ENCODE measurements around the gene RGS13. TPM values are rescaled to one million over a fixed set of nuclear protein-coding genes. Genes with fewer than 3 reads are reported as not detected.
"Not testable (repeated sequence)": the region's sequence is repeated elsewhere in the genome, so short reads cannot be mapped to it uniquely, and the experiment has no call there.

The RGS13 gene
- polyA plus RNA-seq, 3 donors: not detected

- DNase-seq (ENCODE audit: extremely low read depth in 1 of 11, low read depth in 9 of 11, low spot score in 4 of 11): no peak
Measured at GRCh38 chr1:192658255-192658654, 22.3 kb downstream of the RGS13 start.

DNA sequence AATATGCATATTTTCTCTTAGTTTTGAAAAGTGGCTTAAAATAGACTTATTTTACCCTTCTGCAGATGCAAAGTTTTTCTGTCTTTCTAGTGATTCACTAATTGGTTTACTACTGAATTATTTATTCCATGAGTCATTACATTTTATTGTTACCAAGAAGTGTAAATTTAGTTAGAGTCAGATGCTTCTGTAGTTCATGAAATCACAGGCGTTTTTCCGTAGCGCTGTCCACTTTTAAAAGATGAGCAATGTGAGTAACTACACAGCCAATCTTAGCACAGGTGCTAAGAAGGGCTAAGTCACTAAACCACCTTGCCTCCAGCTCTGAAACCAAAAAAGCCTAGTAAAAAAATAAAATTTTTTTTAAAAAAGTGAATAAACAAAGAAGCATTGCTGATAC is 24.7 kb downstream of the RGS13 start:
- DNase-seq (ENCODE audit: extremely low read depth in 1 of 11, low read depth in 9 of 11, low spot score in 4 of 11): no peak

DNA sequence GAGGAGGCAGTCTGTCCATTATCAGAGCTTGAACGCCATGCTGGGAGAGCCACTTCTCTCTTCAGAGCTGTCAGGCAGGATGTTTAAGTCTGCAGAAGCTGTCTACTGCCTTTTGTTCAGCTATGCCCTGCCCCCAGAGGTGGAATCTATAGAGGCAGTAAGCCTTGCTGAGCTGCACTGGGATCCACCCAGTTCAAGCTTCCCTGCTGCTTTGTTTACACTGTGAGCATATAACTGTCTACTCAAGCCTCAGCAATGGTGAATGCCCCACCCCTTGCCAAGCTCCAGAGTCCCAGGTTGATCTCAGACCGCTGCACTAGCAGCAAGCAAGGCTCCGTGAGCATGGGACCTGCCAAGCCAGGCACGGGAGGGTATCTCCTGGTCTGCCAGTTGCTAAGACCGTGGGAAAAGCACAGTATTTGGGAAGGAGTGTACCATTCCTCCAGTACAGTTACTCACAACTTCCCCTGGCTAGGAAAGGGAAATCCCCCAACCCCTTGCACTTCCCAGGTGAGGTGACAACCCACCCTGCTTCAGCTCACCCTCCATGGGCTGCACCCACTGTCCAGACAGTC is 32.5 kb downstream of the RGS13 start:
- DNase-seq (ENCODE audit: extremely low read depth in 1 of 11, low read depth in 9 of 11, low spot score in 4 of 11): no peak

DNA sequence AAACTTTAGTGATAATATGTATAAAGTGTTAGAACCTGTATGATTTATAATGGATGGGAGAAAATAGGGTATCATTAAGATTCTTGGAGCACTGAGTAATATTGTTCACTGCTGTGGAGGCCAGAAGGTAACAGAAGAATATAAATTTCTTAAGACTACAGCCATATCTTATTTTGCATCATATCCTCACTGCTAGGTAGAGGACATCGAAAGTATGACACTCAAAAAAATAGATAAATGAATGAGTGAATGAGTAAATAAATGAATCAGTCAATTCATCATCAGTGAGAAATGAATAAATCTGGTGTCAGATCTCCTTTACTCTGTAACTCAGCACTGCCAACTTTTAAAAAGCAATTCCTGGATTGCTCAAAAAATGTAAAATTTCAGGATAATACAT is 33.2 kb downstream of the RGS13 start:
- no peak for DNase-seq (ENCODE audit: extremely low read depth in 1 of 11, low read depth in 9 of 11, low spot score in 4 of 11)

DNA sequence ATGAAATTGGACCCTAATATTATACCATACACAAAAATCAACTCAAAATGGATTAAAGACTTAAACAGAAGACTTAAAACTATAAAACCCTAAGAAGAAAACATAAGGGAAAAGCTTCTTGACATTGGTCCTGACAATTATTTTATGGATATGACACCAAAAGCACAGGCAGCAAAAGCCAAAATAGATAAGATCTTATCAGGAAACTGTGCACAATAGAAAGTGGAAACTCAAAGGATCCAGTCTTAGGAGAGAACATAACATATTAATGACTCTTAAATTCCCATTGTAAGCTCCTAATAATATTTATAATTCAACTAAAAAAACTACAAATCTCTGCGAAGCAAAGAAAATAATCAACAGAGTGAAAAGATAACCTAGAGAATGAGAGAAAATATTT is 39.8 kb downstream of the RGS13 start:
- DNase-seq (ENCODE audit: extremely low read depth in 1 of 11, low read depth in 9 of 11, low spot score in 4 of 11): no peak

DNA sequence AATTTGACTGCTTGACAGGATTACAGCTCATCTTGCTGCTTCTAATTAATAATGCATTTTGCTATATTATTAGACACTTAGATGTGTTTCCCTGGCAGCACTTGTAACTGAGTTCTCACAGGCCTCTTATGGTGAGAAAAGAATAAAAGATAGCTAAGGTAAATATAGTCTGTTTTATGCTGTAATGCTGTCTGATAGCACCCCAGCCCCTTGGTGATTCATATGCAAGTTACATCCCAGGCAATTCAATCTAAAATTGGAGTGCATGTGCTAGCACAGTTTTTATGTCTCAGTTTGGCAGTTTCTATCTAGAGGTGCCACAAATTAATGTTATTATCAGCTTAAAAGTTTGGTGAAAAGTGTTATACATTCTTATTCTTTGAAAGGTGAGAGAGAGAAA is 42.2 kb downstream of the RGS13 start:
- DNase-seq (ENCODE audit: extremely low read depth in 1 of 11, low read depth in 9 of 11, low spot score in 4 of 11): no peak

GRCh38 chr1:192682335-192682734 is 46.4 kb downstream of the RGS13 start:
- DNase-seq (ENCODE audit: extremely low read depth in 1 of 11, low read depth in 9 of 11, low spot score in 4 of 11): no peak

GRCh38 chr1:192683081-192683480 is 47.1 kb downstream of the RGS13 start:
- not testable (repeated sequence) for DNase-seq (ENCODE audit: extremely low read depth in 1 of 11, low read depth in 9 of 11, low spot score in 4 of 11)

- DNase-seq (ENCODE audit: extremely low read depth in 1 of 11, low read depth in 9 of 11, low spot score in 4 of 11): no peak
Measured at GRCh38 chr1:192689459-192689858, 53.5 kb downstream of the RGS13 start.

DNA sequence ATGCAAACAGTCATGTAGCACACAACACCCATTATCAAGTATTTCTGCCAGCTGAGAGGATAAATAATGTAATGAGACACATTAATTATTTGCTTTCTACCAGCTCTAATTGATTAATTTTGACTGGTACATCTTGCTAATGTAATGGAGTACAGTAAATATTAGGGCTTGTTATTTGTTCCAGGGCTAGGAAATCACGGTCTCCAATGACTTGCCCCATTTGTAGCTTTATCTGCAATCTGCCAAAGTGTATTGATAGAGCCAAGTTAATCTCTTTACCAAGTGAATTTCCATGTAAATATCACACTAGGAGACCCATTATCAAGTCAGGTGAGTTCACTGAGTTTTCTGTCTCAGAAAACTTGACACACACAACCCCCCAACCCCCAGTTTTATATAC is 55.1 kb downstream of the RGS13 start:
- DNase-seq (ENCODE audit: extremely low read depth in 1 of 11, low read depth in 9 of 11, low spot score in 4 of 11): no peak

GRCh38 chr1:192696082-192696481 is 60.1 kb downstream of the RGS13 start:
- DNase-seq (ENCODE audit: extremely low read depth in 1 of 11, low read depth in 9 of 11, low spot score in 4 of 11): no peak

GRCh38 chr1:192697771-192698170 is 61.8 kb downstream of the RGS13 start:
- no peak for DNase-seq (ENCODE audit: extremely low read depth in 1 of 11, low read depth in 9 of 11, low spot score in 4 of 11)

GRCh38 chr1:192698731-192699130 is 62.8 kb downstream of the RGS13 start:
- DNase-seq (ENCODE audit: extremely low read depth in 1 of 11, low read depth in 9 of 11, low spot score in 4 of 11): no peak

- DNase-seq (ENCODE audit: extremely low read depth in 1 of 11, low read depth in 9 of 11, low spot score in 4 of 11): peak in 4 of 11 donors; percentile 2 to 21 (median 10)
Measured at GRCh38 chr1:192700834-192701271, 64.9 kb downstream of the RGS13 start.

DNA sequence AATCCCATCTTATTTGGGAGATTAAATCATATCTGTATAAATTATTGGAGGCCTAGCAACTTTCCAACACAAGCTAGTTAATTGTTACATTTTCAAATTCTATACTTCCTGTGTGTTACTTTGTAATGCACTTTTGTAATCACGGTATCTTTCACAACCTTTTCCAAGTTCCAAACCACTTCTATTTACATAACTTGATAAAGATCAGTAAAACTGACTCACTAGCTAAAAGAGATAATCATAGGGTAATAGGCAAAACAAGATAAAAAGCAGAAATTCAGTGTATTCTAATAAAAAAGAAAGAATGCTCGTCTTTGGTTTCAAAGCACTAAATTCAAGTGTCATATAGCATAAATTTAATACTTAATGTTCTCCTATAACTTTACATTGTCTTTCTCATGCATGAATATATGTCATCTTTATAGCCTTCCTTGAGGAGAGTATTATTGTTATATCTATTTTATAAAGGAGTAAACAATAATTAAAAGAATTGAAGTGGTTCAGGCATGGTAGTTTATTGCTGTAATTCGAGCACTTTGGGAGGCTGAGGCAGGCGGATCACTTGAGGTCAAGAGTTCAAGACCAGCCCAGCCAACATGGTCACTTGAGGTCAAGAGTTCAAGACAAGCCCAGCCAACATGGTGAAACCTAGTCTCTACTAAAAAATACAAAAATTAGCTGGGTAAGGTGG is 66.4 kb downstream of the RGS13 start:
- DNase-seq (ENCODE audit: extremely low read depth in 1 of 11, low read depth in 9 of 11, low spot score in 4 of 11): no peak

- no peak for DNase-seq (ENCODE audit: extremely low read depth in 1 of 11, low read depth in 9 of 11, low spot score in 4 of 11)
Measured at GRCh38 chr1:192703283-192704206, 67.6 kb downstream of the RGS13 start.

- DNase-seq (ENCODE audit: extremely low read depth in 1 of 11, low read depth in 9 of 11, low spot score in 4 of 11): no peak
Measured at GRCh38 chr1:192705510-192705909, 69.6 kb downstream of the RGS13 start.

DNA sequence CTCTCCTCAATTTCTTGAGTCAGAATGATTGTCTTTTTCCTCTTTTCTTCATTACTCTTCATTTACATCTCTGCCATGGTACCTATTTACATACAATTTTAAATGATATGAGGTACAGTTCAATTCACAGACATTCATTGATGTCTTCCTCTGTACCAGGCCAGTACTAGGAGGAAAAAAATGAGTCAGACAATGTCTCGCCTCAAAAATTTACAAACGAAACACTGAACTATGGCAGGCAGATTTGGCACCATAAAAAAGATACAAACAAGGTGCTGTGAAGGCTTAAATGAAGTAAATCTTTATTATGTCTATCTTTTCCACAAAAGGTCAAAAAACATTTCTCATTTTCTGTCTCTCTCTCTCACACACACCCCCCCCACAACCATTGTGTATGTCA is 71.0 kb downstream of the RGS13 start:
- DNase-seq (ENCODE audit: extremely low read depth in 1 of 11, low read depth in 9 of 11, low spot score in 4 of 11): no peak

GRCh38 chr1:192707978-192708547 is 72.1 kb downstream of the RGS13 start:
- DNase-seq (ENCODE audit: extremely low read depth in 1 of 11, low read depth in 9 of 11, low spot score in 4 of 11): no peak

DNA sequence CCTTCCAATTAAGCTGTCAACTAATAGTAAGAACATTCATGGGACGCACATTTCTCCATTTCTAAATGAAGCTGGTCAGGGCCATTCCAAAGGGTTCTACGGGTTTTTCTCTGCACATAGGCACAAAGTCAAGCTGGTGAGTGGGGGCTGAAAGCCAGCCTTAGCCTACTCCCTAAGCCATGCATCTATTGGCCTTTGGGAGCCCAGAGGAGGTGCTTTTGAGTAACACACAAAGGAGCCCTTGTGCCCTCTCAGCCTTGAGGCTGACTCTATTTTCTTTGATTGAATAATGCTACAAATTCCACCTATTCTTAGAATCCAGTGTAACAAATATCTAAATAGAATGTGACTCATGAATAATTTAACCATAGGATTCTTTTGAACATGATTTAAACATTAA is 73.6 kb downstream of the RGS13 start:
- no peak for DNase-seq (ENCODE audit: extremely low read depth in 1 of 11, low read depth in 9 of 11, low spot score in 4 of 11)
